Measurements from ENCODE around the gene SESN1. TPM values are rescaled to one million over a fixed set of nuclear protein-coding genes. Genes with fewer than 3 reads are reported as not detected.

SESN1 gene
- total RNA-seq, 2 donors from 2014 or later = 23.4 to 48.8 TPM

GRCh38 chr6:109008537-109009235 lies 86.0 kb downstream of the SESN1 start:
- intact Hi-C loops (cut with DNase I) = no loop called here

DNA sequence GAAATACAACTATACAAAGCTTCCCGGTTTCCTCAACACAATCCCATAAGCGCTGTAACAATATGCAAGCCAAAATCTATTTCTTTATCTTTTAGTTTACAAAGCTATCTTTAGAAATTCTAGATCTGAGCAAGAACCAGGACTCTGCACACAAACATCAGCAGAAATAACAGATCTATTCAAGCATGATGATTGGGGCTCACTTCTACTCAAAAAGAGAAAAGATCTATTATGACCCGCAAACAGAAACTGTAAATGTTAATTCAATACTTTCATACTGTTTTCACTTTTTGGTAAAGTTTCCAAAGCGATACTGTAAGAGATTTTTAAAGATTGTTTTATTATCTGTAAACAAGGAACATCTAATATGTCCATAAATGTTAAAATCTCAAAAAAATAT lies 86.6 kb downstream of the SESN1 start:
- Histone ChIP-seq H3K27me3 (no peaks in the 10 kb centered on the region), H3K4me3 (peak overlapping the region in 1 of 2 donors; percentile 94), H3K9me3 (no peaks in the 10 kb centered on the region), H3K36me3 (replicated peaks in 1 of 2; ENCODE audit: insufficient read depth in 1 of 2, low read depth in 2 of 2) (no peaks in the 10 kb centered on the region), H3K27ac (peak overlapping the region in 3 of 4 donors; percentile 96 to 99 (median 97)), H3K4me1 (peaks cover 30% of the 10 kb centered on the region)
- DNase-seq = no peak
- no peak for TF ChIP-seq POLR2A (IDR thresholded peaks at IDR 0.05)
- TF ChIP-seq, protein P1, sequence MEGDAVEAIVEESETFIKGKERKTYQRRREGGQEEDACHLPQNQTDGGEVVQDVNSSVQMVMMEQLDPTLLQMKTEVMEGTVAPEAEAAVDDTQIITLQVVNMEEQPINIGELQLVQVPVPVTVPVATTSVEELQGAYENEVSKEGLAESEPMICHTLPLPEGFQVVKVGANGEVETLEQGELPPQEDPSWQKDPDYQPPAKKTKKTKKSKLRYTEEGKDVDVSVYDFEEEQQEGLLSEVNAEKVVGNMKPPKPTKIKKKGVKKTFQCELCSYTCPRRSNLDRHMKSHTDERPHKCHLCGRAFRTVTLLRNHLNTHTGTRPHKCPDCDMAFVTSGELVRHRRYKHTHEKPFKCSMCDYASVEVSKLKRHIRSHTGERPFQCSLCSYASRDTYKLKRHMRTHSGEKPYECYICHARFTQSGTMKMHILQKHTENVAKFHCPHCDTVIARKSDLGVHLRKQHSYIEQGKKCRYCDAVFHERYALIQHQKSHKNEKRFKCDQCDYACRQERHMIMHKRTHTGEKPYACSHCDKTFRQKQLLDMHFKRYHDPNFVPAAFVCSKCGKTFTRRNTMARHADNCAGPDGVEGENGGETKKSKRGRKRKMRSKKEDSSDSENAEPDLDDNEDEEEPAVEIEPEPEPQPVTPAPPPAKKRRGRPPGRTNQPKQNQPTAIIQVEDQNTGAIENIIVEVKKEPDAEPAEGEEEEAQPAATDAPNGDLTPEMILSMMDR (IDR thresholded peaks at IDR 0.05) = no peak
- ATAC-seq = no peak
- 11 to 14% methylated on average over 4 of the region's 4 CpGs for WGBS, 2 donors
- intact Hi-C loops (cut with DNase I) = no loop called here

More at GRCh38 chr6:109008537-109009235, 86.0 kb downstream of the SESN1 start:
- H3K4me1 ChIP-seq = peaks cover 27% of the 10 kb centered on the region
- H3K27me3 ChIP-seq = no peaks in the 10 kb centered on the region
- TF ChIP-seq, protein P1 (IDR thresholded peaks at IDR 0.05) = peak in 3 of 7 experiments; percentile 3 to 4 (median 3)
- peak in 2 of 3 donors; percentile 0 to 35 for TF ChIP-seq POLR2A (IDR thresholded peaks at IDR 0.05)
- ATAC-seq (peak; percentile 39), DNase-seq (peak in 1 of 4 donors; percentile 45)
- WGBS, 2 donors = 1 to 2% methylated on average over 16 to 24 of the region's 24 CpGs
- H3K4me3 ChIP-seq = peak overlapping the region; percentile 61 to 94
- peak overlapping the region; percentile 93 to 99 (median 96) for H3K27ac ChIP-seq
- no peaks in the 10 kb centered on the region for H3K9me3 ChIP-seq
- H3K36me3 ChIP-seq (replicated peaks in 1 of 2; ENCODE audit: insufficient read depth in 1 of 2, low read depth in 2 of 2) = no peaks in the 10 kb centered on the region

- WGBS, 2 donors = 34 to 40% methylated on average over 3 of the region's 3 CpGs
- Histone ChIP-seq H3K4me1 (peaks cover 34% of the 10 kb centered on the region), H3K27ac (peak overlapping the region in 3 of 4 donors; percentile 96 to 99 (median 97)), H3K36me3 (replicated peaks in 1 of 2; ENCODE audit: insufficient read depth in 1 of 2, low read depth in 2 of 2) (no peaks in the 10 kb centered on the region), H3K9me3 (no peaks in the 10 kb centered on the region), H3K4me3 (peak overlapping the region in 1 of 2 donors; percentile 94), H3K27me3 (no peaks in the 10 kb centered on the region)
- DNase-seq (no peak), ATAC-seq (no peak)
- intact Hi-C loops (cut with DNase I) = no loop called here
- TF ChIP-seq POLR2A (IDR thresholded peaks at IDR 0.05) = no peak
- TF ChIP-seq, protein P1 (IDR thresholded peaks at IDR 0.05) = no peak
These were observed 87.1 kb downstream of the SESN1 start for GRCh38 chr6:109007521-109007920.

DNA sequence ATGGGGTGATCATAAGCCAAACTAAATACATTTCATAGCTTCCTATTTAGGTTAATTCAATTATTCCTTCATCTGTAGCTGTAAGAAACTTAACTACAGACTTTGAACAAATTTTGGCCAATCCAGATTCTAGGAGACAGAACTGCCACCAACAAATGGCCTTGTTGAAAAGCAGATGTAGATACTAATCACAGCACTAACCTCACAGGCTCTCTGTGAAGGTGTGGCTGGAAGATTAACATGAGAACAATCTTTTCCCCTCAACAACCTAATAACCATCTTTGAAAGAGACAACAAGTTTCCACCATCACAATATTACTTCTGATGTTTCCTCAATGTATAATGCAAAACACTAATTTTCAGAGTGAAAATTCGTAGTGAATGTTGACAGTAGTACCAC lies 87.8 kb downstream of the SESN1 start:
- Histone ChIP-seq H3K4me1 (peaks cover 41% of the 10 kb centered on the region), H3K36me3 (replicated peaks in 1 of 2; ENCODE audit: insufficient read depth in 1 of 2, low read depth in 2 of 2) (no peaks in the 10 kb centered on the region), H3K4me3 (no peak overlapping the region), H3K27ac (peak overlapping the region in 1 of 4 donors; percentile 99), H3K9me3 (no peaks in the 10 kb centered on the region), H3K27me3 (no peaks in the 10 kb centered on the region)
- TF ChIP-seq, protein P1 (IDR thresholded peaks at IDR 0.05) = no peak
- TF ChIP-seq POLR2A (IDR thresholded peaks at IDR 0.05) = no peak
- ATAC-seq = no peak
- no peak for DNase-seq
- 28 to 32% methylated on average over 1 of the region's 1 CpG for WGBS, 2 donors
- intact Hi-C loops (cut with DNase I) = no loop called here

GRCh38 chr6:109002882-109003281 lies 91.8 kb downstream of the SESN1 start:
- Histone ChIP-seq H3K4me3 (no peak overlapping the region), H3K27ac (peak overlapping the region in 3 of 4 donors; percentile 86 to 99 (median 86)), H3K9me3 (no peaks in the 10 kb centered on the region), H3K4me1 (peaks cover 60% of the 10 kb centered on the region), H3K27me3 (no peaks in the 10 kb centered on the region), H3K36me3 (replicated peaks in 1 of 2; ENCODE audit: insufficient read depth in 1 of 2, low read depth in 2 of 2) (peaks cover 0 to 9% of the 10 kb centered on the region in 2 donors)
- TF ChIP-seq POLR2A (IDR thresholded peaks at IDR 0.05) = no peak
- TF ChIP-seq, protein P1 (IDR thresholded peaks at IDR 0.05) = no peak
- DNase-seq (no peak), ATAC-seq (no peak)
- intact Hi-C loops (cut with DNase I) = no loop called here
